Esophagus muscularis mucosa (tissue), 4 donors: Measurements from ENCODE around the gene SPIN1. TPM values are rescaled to one million over a fixed set of nuclear protein-coding genes. Genes with fewer than 3 reads are reported as not detected.
"Not testable (repeated sequence)": the region's sequence is repeated elsewhere in the genome, so short reads cannot be mapped to it uniquely, and the experiment has no call there.

Experiments
- DNase-seq: peaks from one replicate; pipeline ENCODE4 v3.0.0-alpha.2; 2017; ENCODE audit errors: extremely low spot score
- H3K27ac ChIP-seq, 4 donors: fragments of 200-600 bp; sonication (generic); replicated peaks in 1 of 4; 1 replicate in 3 of 4; 2 replicates in 1 of 4; pipeline ENCODE4 v1.5.1; 2016 to 2019; ENCODE audit warnings: mild to moderate bottlenecking in 1 of 4
- H3K27me3 ChIP-seq, 4 donors: fragments of 200-600 bp; sonication (generic); one replicate each; pipeline versions ENCODE4 v1.5.1 to v1.6.0; 2016 to 2019
- H3K36me3 ChIP-seq, 4 donors: fragments of 200-600 bp; sonication (generic); one replicate each; pipeline ENCODE4 v1.5.1; 2016 to 2019
- H3K4me1 ChIP-seq, 4 donors: fragments of 200-600 bp; sonication (generic); one replicate each; pipeline ENCODE4 v1.5.1; 2016 to 2019
- H3K4me3 ChIP-seq, 4 donors: fragments of 200-600 bp; sonication (generic); 1 replicate in 2 of 4; 2 replicates in 2 of 4; pipeline ENCODE4 v1.5.1; 2016 to 2019; ENCODE audit warnings: mild to moderate bottlenecking in 4 of 4, moderate library complexity in 1 of 4
- H3K9me3 ChIP-seq, 4 donors: fragments of 200-600 bp; sonication (generic); 1 replicate in 3 of 4; 2 replicates in 1 of 4; pipeline ENCODE4 v1.5.1; 2016 to 2019
- EP300 ChIP-seq: sonication (generic); formaldehyde crosslinking; IDR thresholded peaks from one replicate; pipeline ENCODE4 v1.6.1; 2017; ENCODE audit warnings: antibody characterized with exemption
- POLR2A ChIP-seq: fragments of 450-650 bp; IDR thresholded peaks from one replicate; pipeline ENCODE4 v1.6.1; 2017; ENCODE audit warnings: antibody characterized with exemption, moderate library complexity, mild to moderate bottlenecking, low read depth
- POLR2AphosphoS5 ChIP-seq, 2 donors: sonication (generic); formaldehyde crosslinking; IDR thresholded peaks; one replicate each; pipeline ENCODE4 v1.6.1; 2017; ENCODE audit warnings: antibody characterized with exemption in 2 of 2
- WGBS: methylation state at CpG from one replicate; pipeline ENCODE4 v1.1.5; 2018; 5-methylcytosine and 5-hydroxymethylcytosine counted together
- intact Hi-C: fragments of 100-400 bp; cut with DNase I; formaldehyde crosslinking; loops from one replicate; pipeline ENCODE4 v1.15.1; 2023
- total RNA-seq, 4 donors: library from RNA; depleted of rRNA; stranded (reverse); fragments of >200 nt; gene quantifications; one replicate each; pipeline versions ENCODE4 v1.1.0 to v1.2.1, GENCODE V29; 2016
- TF ChIP-seq, protein P1 (sequence below), 3 experiments: fragments of 200-600 bp in 2 of 3; fragments of 450-650 bp in 1 of 3; sonication (generic) in 2 of 3; IDR thresholded peaks; one replicate each; pipeline ENCODE4 v1.5.1; 2017 to 2019; ENCODE audit warnings: antibody characterized with exemption in 3 of 3, mild to moderate bottlenecking in 2 of 3, moderate library complexity in 1 of 3

SPIN1 gene
- 100 to 1,000 TPM in 1 of 4 donors, 10 to 100 TPM in 3; 68.5 to 100 (median 81.5) TPM for total RNA-seq

DNA sequence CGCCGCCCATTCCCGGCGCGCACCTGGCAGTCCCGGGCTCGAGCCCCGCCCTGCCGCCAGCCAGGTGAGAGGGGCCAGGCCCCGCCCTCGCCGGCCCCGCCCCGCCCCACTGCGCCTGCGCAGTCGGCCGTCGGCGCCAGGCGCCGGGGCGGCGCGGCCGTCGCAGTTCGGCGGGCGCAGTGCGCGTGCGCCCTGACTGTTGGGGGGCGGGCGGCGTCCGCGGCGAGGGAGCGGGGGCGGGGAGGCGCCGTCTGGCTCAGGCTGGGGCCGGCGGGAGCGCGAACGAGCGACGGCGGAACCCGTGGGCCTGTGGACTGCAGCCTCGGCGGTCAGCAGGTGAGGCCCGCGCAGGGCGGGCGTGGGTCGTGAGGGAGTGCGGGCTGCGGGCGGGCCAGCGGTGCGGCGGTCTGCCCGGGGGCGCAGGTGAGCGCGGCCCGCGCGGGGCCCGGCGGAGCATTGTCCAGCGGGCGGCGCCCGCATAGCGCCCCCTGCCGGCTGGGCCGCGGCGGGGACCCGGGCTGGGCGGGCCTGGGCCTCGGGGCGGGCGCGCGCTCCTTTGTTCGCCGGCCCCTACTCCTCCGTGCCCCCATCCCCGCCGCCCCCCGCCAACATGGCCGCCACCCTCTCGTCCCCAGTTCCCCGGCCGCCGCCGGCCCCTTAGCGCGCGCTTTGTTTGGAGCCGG is at the start of gene SPIN1:
TSS of gene SPIN1 (plus strand) at position 242 of the 683 bp plus-strand sequence. CDS start 38,096 bp downstream, outside the sequence.
- intact Hi-C loops, result loop anchor here (5.0 to 10.0 kb wide), 4 partner anchors 134 to 311 kb away; no protein-coding TSS in a partner anchor

DNA sequence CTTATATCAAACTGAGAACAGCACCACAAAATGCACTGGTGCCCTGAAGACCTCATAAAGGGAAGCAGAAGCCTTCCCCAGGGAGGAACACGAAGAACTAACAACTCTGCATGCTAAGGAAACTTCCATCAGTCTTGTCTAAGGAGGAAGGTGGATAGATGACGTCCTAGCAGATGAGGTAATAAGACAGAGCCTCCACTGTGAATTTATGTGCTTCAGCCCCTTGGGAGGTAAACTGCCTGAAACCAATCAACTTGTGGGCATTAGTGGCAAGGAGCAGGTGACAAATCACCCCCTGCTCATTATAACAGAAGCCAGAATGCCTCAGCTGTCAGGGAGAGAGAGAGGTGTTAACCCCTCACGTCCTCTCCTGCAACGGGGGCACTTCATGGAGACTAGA is 48.9 kb upstream of the SPIN1 start:
- DNase-seq, result no peak
- Histone ChIP-seq H3K9me3 (no peaks in the 10 kb centered on the region), H3K4me1 (no peaks in the 10 kb centered on the region), H3K36me3 (no peaks in the 10 kb centered on the region), H3K4me3 (no peak overlapping the region), H3K27ac (no peak overlapping the region), H3K27me3 (peaks cover 0 to 8% (median 0%) of the 10 kb centered on the region in 4 donors)
- TF ChIP-seq, protein P1, sequence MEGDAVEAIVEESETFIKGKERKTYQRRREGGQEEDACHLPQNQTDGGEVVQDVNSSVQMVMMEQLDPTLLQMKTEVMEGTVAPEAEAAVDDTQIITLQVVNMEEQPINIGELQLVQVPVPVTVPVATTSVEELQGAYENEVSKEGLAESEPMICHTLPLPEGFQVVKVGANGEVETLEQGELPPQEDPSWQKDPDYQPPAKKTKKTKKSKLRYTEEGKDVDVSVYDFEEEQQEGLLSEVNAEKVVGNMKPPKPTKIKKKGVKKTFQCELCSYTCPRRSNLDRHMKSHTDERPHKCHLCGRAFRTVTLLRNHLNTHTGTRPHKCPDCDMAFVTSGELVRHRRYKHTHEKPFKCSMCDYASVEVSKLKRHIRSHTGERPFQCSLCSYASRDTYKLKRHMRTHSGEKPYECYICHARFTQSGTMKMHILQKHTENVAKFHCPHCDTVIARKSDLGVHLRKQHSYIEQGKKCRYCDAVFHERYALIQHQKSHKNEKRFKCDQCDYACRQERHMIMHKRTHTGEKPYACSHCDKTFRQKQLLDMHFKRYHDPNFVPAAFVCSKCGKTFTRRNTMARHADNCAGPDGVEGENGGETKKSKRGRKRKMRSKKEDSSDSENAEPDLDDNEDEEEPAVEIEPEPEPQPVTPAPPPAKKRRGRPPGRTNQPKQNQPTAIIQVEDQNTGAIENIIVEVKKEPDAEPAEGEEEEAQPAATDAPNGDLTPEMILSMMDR (IDR thresholded peaks at IDR 0.05), result no peak
- TF ChIP-seq POLR2A (no peak), POLR2AphosphoS5 (IDR thresholded peaks at IDR 0.05) (no peak), EP300 (no peak)
- intact Hi-C loops, result no loop called here
- WGBS, result 39% methylated on average over 4 of the region's 4 CpGs

More for the DNA sequence above, at the start of gene SPIN1:
- H3K27ac ChIP-seq, result peak within 1 kb of the TSS; percentile 93 to 97 (median 96)
- TF ChIP-seq POLR2A, result no peak
- TF ChIP-seq, protein P1 (IDR thresholded peaks at IDR 0.05), result peak; percentile 46 to 69 (median 64)
- TF ChIP-seq EP300, result no peak
- TF ChIP-seq POLR2AphosphoS5 (IDR thresholded peaks at IDR 0.05), result peak in 1 of 2 donors; percentile 17
- DNase-seq, result peak; percentile 92
- H3K27me3 ChIP-seq, result no peaks in the 10 kb centered on the region
- WGBS, result no CpG with 5 or more reads among the region's 106 CpGs
- H3K36me3 ChIP-seq, result no peaks in the 10 kb centered on the region
- peaks cover 20 to 54% (median 44%) of the 10 kb centered on the region in 4 donors for H3K4me1 ChIP-seq
- peak within 1 kb of the TSS; percentile 90 to 98 (median 98) for H3K4me3 ChIP-seq
- no peaks in the 10 kb centered on the region for H3K9me3 ChIP-seq

DNA sequence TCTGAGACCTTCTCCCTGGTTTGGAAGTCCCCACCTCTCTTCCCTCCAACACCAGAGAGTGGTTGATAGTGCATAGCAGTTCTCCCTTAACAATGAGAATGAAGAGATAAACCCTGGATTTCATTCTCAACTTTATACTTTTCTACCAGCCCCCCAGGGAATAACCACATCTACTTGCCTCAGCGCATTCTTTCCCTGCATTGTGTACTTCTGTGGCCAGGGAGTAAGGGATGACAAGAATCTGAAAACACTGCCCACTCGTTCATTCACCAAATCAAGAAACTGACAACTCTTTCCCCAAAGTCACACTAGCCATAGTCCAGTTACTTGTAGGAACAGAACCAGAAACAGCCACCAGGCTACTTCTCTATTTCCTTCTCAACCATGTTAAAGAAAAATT is 46.0 kb upstream of the SPIN1 start:
- intact Hi-C loops, result no loop called here
- TF ChIP-seq POLR2A, result no peak
- no peak for TF ChIP-seq POLR2AphosphoS5 (IDR thresholded peaks at IDR 0.05)
- TF ChIP-seq EP300, result no peak
- TF ChIP-seq, protein P1 (IDR thresholded peaks at IDR 0.05), result no peak
- 85% methylated on average over 2 of the region's 2 CpGs for WGBS
- Histone ChIP-seq H3K9me3 (no peaks in the 10 kb centered on the region), H3K4me1 (no peaks in the 10 kb centered on the region), H3K4me3 (no peak overlapping the region), H3K27me3 (peaks cover 0 to 8% (median 0%) of the 10 kb centered on the region in 4 donors), H3K27ac (no peak overlapping the region), H3K36me3 (no peaks in the 10 kb centered on the region)
- no peak for DNase-seq

DNA sequence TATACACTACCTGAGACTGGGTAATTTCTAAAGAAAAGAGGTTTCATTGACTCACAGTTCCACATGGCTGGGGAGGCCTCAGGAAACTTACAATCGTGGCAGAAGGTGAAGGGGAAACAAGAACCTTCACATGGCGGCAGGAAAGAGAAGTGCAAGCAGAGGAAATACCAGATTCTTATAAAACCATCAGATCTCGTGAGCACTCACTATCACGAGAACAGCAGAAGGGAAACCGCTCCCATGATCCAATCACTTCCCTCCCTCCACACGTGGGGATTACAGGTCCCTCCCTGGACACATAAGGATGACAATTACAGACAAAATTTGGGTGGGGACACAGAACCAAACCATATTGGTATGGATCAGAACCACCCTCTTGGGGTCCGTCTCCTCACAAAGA is 44.2 kb upstream of the SPIN1 start:
- DNase-seq, result no peak
- TF ChIP-seq POLR2A, result no peak
- no peak for TF ChIP-seq POLR2AphosphoS5 (IDR thresholded peaks at IDR 0.05)
- TF ChIP-seq, protein P1 (IDR thresholded peaks at IDR 0.05), result no peak
- TF ChIP-seq EP300, result no peak
- no peaks in the 10 kb centered on the region for H3K4me1 ChIP-seq
- H3K9me3 ChIP-seq, result no peaks in the 10 kb centered on the region
- H3K4me3 ChIP-seq, result no peak overlapping the region
- no peak overlapping the region for H3K27ac ChIP-seq
- H3K36me3 ChIP-seq, result no peaks in the 10 kb centered on the region
- intact Hi-C loops, result no loop called here
- peaks cover 0 to 3% (median 0%) of the 10 kb centered on the region in 4 donors for H3K27me3 ChIP-seq
- 82% methylated on average over 7 of the region's 7 CpGs for WGBS

DNA sequence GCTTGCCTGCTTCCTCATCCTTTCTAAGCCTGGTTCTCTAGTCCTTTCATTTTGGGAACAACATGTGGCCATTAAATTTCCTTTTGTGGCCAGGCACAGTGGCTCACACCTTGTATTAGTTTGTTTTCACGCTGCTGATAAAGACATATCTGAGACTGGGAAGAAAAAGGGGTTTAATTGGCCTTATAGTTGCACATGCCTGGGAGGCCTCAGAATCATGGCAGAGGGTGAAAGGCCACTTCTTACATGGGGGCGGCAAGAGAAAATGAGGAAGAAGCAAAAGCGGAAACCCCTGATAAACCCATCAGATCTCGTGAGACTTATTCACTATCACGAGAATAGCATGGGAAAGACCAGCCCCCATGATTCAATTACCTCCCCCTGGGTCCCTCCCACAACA is 37.9 kb upstream of the SPIN1 start:
- WGBS, result 90% methylated on average over 5 of the region's 5 CpGs
- intact Hi-C loops, result not testable (repeated sequence)

More for the DNA sequence above, 37.9 kb upstream of the SPIN1 start:
- not testable (repeated sequence) for DNase-seq, H3K36me3 ChIP-seq, H3K4me1 ChIP-seq, H3K27me3 ChIP-seq, H3K27ac ChIP-seq, H3K4me3 ChIP-seq
- H3K9me3 ChIP-seq, result peaks cover 0 to 17% (median 5%) of the 10 kb centered on the region in 4 donors
